ENCODE data around the gene RRAGC.

The RRAGC gene

DNA sequence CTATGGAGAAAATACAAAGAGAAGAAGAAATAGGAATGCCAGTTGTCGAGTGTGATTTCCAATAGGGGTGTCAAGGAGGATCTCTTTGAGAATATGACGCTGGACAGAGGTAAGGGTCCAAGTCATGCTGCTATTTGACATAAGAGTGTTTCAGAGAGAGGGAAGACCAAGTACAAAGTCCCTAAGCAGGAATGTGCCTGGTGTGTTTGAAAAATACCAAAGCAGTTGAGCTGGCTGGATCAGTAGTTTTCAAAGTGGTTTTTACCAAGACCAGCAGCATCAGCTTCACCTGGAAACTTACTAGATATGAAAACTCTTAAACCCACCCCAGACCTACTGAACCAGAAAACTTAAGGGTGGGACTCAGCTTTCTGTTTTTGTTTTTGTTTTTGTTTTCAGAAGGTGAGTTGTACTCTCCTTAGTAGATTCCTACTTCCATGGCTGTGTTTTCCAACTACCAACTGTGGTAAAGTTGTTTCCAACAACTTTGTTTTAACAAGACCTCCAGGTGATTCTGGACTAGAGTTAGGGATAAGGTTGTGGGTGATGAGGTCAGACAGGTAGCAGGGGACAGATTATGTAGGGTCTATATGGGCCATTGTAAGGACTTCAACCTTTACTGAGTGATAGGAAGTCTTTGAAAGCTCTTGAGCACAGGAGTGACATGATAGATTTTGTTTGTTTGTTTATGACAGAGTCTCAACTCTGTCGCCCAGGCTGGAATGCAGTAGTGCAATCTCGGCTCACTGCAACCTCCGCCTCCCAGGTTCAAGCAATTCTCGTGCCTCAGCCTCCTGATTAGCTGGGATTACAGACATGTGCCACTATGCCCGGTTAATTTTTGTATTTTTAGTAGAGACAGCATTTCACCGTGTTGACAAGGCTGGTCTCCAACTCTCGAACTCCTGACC, 29.1 kb upstream of the RRAGC start:
- Histone ChIP-seq H3K27me3 (ENCODE audit: insufficient read depth, low read length, poor library complexity, severe bottlenecking) (no peaks in the 10 kb centered on the region), H2AFZ (ENCODE audit: low read length) (no peak overlapping the region), H4K20me1 (ENCODE audit: insufficient read depth, low read length, poor library complexity, severe bottlenecking) (no peaks in the 10 kb centered on the region), H3K9me2 (replicated peaks; ENCODE audit: low read depth, low read length) (no peaks in the 10 kb centered on the region), H3K79me2 (ENCODE audit: insufficient read depth, low read length) (no peaks in the 10 kb centered on the region), H3K9me3 (ENCODE audit: insufficient read depth, low read depth, low read length) (no peaks in the 10 kb centered on the region), H3K9ac (ENCODE audit: low read depth, low read length, poor library complexity, severe bottlenecking) (no peak overlapping the region), H3K36me3 (ENCODE audit: insufficient read depth, low read length) (no peaks in the 10 kb centered on the region), H3K4me2 (ENCODE audit: low read depth, low read length, poor library complexity, severe bottlenecking) (no peak overlapping the region), H3F3A (ENCODE audit: low read depth) (no peaks in the 10 kb centered on the region), H3K4me3 (ENCODE audit: low read length, poor library complexity, severe bottlenecking) (no peak overlapping the region), H3K4me1 (ENCODE audit: insufficient read depth, low read length, poor library complexity, severe bottlenecking) (no peaks in the 10 kb centered on the region)
- TF ChIP-seq, protein P1, sequence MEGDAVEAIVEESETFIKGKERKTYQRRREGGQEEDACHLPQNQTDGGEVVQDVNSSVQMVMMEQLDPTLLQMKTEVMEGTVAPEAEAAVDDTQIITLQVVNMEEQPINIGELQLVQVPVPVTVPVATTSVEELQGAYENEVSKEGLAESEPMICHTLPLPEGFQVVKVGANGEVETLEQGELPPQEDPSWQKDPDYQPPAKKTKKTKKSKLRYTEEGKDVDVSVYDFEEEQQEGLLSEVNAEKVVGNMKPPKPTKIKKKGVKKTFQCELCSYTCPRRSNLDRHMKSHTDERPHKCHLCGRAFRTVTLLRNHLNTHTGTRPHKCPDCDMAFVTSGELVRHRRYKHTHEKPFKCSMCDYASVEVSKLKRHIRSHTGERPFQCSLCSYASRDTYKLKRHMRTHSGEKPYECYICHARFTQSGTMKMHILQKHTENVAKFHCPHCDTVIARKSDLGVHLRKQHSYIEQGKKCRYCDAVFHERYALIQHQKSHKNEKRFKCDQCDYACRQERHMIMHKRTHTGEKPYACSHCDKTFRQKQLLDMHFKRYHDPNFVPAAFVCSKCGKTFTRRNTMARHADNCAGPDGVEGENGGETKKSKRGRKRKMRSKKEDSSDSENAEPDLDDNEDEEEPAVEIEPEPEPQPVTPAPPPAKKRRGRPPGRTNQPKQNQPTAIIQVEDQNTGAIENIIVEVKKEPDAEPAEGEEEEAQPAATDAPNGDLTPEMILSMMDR (conservative IDR thresholded peaks at IDR 0.05; ENCODE audit: low read length) = no peak
- TF ChIP-seq EZH2phosphoT487 (IDR thresholded peaks at IDR 0.05; ENCODE audit: borderline replicate concordance) = no peak

DNA sequence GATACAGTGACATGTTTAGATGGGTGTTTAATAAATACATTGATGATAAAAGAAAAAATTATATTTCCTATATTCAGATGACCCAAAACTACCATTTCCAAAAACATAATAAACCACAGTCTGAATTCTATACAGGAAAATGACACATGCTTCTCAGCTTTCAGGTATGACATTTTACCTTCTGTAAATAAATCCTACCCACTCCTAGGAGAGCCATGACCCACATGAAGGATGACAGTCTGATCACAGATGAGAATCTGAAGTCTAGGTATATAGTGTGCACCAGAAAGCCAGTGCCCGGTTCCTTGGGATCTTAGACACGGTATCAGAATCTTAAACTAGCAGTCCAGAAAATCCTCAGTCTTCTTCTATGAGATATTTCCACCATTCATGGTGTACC, 25.5 kb upstream of the RRAGC start:
- TF ChIP-seq EZH2phosphoT487 (IDR thresholded peaks at IDR 0.05; ENCODE audit: borderline replicate concordance) = no peak
- Histone ChIP-seq H2AFZ (ENCODE audit: low read length) (no peak overlapping the region), H3K27me3 (ENCODE audit: insufficient read depth, low read length, poor library complexity, severe bottlenecking) (no peaks in the 10 kb centered on the region), H3F3A (ENCODE audit: low read depth) (no peaks in the 10 kb centered on the region), H3K4me2 (ENCODE audit: low read depth, low read length, poor library complexity, severe bottlenecking) (no peak overlapping the region), H3K79me2 (ENCODE audit: insufficient read depth, low read length) (no peaks in the 10 kb centered on the region), H3K9me2 (replicated peaks; ENCODE audit: low read depth, low read length) (no peaks in the 10 kb centered on the region), H3K9me3 (ENCODE audit: insufficient read depth, low read depth, low read length) (no peaks in the 10 kb centered on the region), H3K9ac (ENCODE audit: low read depth, low read length, poor library complexity, severe bottlenecking) (no peak overlapping the region), H4K20me1 (ENCODE audit: insufficient read depth, low read length, poor library complexity, severe bottlenecking) (no peaks in the 10 kb centered on the region), H3K4me3 (ENCODE audit: low read length, poor library complexity, severe bottlenecking) (no peak overlapping the region), H3K4me1 (ENCODE audit: insufficient read depth, low read length, poor library complexity, severe bottlenecking) (no peaks in the 10 kb centered on the region), H3K36me3 (ENCODE audit: insufficient read depth, low read length) (no peaks in the 10 kb centered on the region)

DNA sequence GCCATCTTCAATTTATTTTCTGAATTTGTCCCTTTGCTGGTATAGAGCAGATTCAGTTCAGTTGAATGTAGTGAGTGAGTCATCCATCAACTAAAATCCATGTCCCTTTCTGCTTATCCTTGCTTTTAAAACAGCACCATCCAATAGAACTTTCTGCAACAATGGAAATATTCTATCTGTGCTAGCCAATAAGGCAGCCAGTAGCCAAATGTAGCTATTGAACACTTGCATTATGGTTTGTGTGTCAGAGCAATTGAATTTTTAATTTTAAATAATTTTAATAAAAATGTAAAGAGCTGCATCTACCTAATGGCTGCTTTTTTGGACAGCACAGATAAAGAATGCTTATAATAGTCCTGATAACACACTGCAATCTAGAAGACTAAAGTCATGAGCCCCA, 21.9 kb upstream of the RRAGC start, which contains the start of gene GJA9:
GJA9 (minus strand) TSS at position 101 of the 400 bp plus-strand sequence. CDS start 5,489 bp downstream, outside the sequence.
- Histone ChIP-seq H3F3A (ENCODE audit: low read depth) (no peaks in the 10 kb centered on the region), H3K9me2 (replicated peaks; ENCODE audit: low read depth, low read length) (no peaks in the 10 kb centered on the region), H3K36me3 (ENCODE audit: insufficient read depth, low read length) (no peaks in the 10 kb centered on the region), H4K20me1 (ENCODE audit: insufficient read depth, low read length, poor library complexity, severe bottlenecking) (no peaks in the 10 kb centered on the region), H3K4me3 (ENCODE audit: low read length, poor library complexity, severe bottlenecking) (no peak within 1 kb of the TSS), H3K79me2 (ENCODE audit: insufficient read depth, low read length) (no peaks in the 10 kb centered on the region), H3K27me3 (ENCODE audit: insufficient read depth, low read length, poor library complexity, severe bottlenecking) (no peaks in the 10 kb centered on the region), H3K9ac (ENCODE audit: low read depth, low read length, poor library complexity, severe bottlenecking) (no peak within 1 kb of the TSS), H3K4me1 (ENCODE audit: insufficient read depth, low read length, poor library complexity, severe bottlenecking) (no peaks in the 10 kb centered on the region), H3K9me3 (ENCODE audit: insufficient read depth, low read depth, low read length) (no peaks in the 10 kb centered on the region), H2AFZ (ENCODE audit: low read length) (no peak within 1 kb of the TSS), H3K4me2 (ENCODE audit: low read depth, low read length, poor library complexity, severe bottlenecking) (no peak within 1 kb of the TSS)
- TF ChIP-seq EZH2phosphoT487 (IDR thresholded peaks at IDR 0.05; ENCODE audit: borderline replicate concordance) = no peak
- TF ChIP-seq, protein P1 (conservative IDR thresholded peaks at IDR 0.05; ENCODE audit: low read length) = no peak

Data from Loucy (cell line).